Left ventricle myocardium inferior (tissue), 1 donor: Measurements from ENCODE around the gene NEK2. TPM values are rescaled to one million over a fixed set of nuclear protein-coding genes. Genes with fewer than 3 reads are reported as not detected.
"Not testable (repeated sequence)": the region's sequence is repeated elsewhere in the genome, so short reads cannot be mapped to it uniquely, and the experiment has no call there.

ENCODE experiments used
- DNase-seq: peaks from one replicate; pipeline ENCODE4 v3.0.0-alpha.2; 2020
- H3K27ac ChIP-seq: fragments of 200-600 bp; replicated peaks from 2 replicates; pipeline ENCODE4 v1.8.0; 2021
- H3K27me3 ChIP-seq: fragments of 200-600 bp; 2 replicates; pipeline ENCODE4 v1.8.0; 2021; ENCODE audit warnings: low read depth
- H3K36me3 ChIP-seq: fragments of 200-600 bp; 2 replicates; pipeline ENCODE4 v1.8.0; 2021
- H3K4me1 ChIP-seq: fragments of 200-600 bp; 2 replicates; pipeline ENCODE4 v1.8.0; 2021
- H3K4me3 ChIP-seq: fragments of 200-600 bp; 2 replicates; pipeline ENCODE4 v1.8.0; 2021; ENCODE audit warnings: mild to moderate bottlenecking, moderate library complexity
- H3K9me3 ChIP-seq: fragments of 200-600 bp; replicated peaks from 2 replicates; pipeline ENCODE4 v1.8.0; 2021
- CTCF ChIP-seq: fragments of 200-600 bp; IDR thresholded peaks from 2 replicates; pipeline ENCODE4 v1.8.0; 2021; ENCODE audit warnings: antibody characterized with exemption, mild to moderate bottlenecking, borderline replicate concordance
- intact Hi-C: fragments of 100-400 bp; cut with micrococcal nuclease; formaldehyde crosslinking; loops from one replicate; pipeline ENCODE4 v1.11.0; 2022
- total RNA-seq: library from RNA; stranded (reverse); fragmentation: NEBNext Ultra II Directional; extraction: Animal tissue kit (Norgen Biotek cat#: 25700); gene quantifications from one replicate; pipeline ENCODE4 v1.2.1, GENCODE V29; 2021
- donor health status: DM: no; HTN: yes; CAD: no; lungs with severe emphysema.

The NEK2 gene
- total RNA-seq, 1 donor from 2014 or later = 0.19 TPM

DNA sequence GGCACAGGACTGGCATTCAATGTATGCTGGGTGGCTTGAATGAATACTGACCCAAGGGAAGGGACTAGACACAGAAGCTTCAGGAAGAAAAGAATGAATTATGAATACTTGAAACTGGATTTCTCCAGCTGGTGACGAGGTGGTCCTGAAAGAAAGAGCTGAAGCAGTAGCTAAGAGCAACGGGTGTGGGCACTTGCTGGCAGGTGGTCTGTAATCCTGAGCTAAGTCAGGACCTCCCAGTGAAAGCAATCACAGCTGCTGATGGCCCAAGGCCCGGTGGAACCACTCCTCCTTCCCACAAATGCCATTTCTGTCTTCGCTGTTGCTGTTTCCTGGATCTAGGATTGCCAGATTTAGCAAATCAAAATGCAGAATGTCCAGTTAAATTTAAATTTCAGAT, 47.0 kb downstream of the NEK2 start:
- Histone ChIP-seq H3K36me3 (no peaks in the 10 kb centered on the region), H3K27ac (no peak overlapping the region), H3K9me3 (no peaks in the 10 kb centered on the region), H3K4me3 (no peak overlapping the region), H3K4me1 (peaks cover 46% of the 10 kb centered on the region), H3K27me3 (no peaks in the 10 kb centered on the region)
- no peak for DNase-seq
- intact Hi-C loops = no loop called here
- no peak for TF ChIP-seq CTCF

DNA sequence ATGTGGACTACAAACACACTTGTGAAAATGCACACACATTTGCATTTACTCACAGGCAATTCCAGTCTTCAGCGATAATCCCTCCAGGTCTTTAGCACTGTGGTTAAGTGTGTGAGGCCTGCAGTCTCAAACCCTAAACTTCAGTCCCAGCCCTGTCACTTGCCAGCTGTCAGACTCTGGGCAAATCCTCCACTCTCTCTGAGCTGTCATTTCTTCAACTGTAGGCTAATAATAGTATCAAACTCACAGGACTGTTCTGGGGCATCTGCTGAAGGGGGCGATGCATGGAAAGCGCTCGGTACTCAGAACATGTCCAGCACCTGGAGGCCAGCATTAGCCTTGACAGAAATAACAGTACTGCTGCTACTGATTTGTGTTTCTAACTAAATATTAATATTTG, 48.2 kb downstream of the NEK2 start:
- Histone ChIP-seq H3K9me3 (no peaks in the 10 kb centered on the region), H3K4me3 (no peak overlapping the region), H3K4me1 (peaks cover 35% of the 10 kb centered on the region), H3K36me3 (no peaks in the 10 kb centered on the region), H3K27me3 (no peaks in the 10 kb centered on the region), H3K27ac (peak overlapping the region; percentile 39)
- intact Hi-C loops = no loop called here
- no peak for DNase-seq
- no peak for TF ChIP-seq CTCF

- H3K27me3 ChIP-seq, H3K27ac ChIP-seq, H3K9me3 ChIP-seq, intact Hi-C loops, H3K36me3 ChIP-seq, DNase-seq, H3K4me3 ChIP-seq: not testable (repeated sequence)
- peaks cover 27% of the 10 kb centered on the region for H3K4me1 ChIP-seq
Observed at GRCh38 chr1:211625866-211626265, 49.6 kb downstream of the NEK2 start.

GRCh38 chr1:211625040-211625439, 50.4 kb downstream of the NEK2 start:
- intact Hi-C loops = no loop called here
- Histone ChIP-seq H3K9me3 (no peaks in the 10 kb centered on the region), H3K36me3 (no peaks in the 10 kb centered on the region), H3K4me1 (peaks cover 21% of the 10 kb centered on the region), H3K27me3 (no peaks in the 10 kb centered on the region), H3K4me3 (no peak overlapping the region), H3K27ac (no peak overlapping the region)
- DNase-seq = no peak
- TF ChIP-seq CTCF = peak; percentile 48

DNA sequence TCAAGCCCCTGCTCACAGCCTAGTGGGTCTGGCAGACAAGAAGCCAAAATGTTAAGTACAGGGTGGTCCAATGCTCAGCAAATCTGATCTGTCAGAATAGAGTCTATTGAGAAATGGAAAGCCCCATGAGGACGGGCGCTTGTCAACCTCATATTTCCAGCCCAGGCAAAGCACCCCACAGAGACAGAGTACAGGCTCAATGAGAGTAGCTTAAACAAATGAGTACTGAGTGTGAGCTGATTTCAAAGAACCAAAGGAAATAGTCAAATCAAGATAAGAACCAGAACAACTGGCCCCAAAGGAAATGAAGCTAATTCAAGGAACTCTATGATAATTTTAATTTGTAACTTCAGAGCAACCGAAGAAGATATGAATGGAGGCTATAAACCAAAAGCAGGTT, 51.9 kb downstream of the NEK2 start:
- peaks cover 15% of the 10 kb centered on the region for H3K4me1 ChIP-seq
- no peak overlapping the region for H3K4me3 ChIP-seq
- no peaks in the 10 kb centered on the region for H3K36me3 ChIP-seq
- intact Hi-C loops = no loop called here
- no peaks in the 10 kb centered on the region for H3K9me3 ChIP-seq
- TF ChIP-seq CTCF = no peak
- DNase-seq = no peak
- no peaks in the 10 kb centered on the region for H3K27me3 ChIP-seq
- no peak overlapping the region for H3K27ac ChIP-seq

DNA sequence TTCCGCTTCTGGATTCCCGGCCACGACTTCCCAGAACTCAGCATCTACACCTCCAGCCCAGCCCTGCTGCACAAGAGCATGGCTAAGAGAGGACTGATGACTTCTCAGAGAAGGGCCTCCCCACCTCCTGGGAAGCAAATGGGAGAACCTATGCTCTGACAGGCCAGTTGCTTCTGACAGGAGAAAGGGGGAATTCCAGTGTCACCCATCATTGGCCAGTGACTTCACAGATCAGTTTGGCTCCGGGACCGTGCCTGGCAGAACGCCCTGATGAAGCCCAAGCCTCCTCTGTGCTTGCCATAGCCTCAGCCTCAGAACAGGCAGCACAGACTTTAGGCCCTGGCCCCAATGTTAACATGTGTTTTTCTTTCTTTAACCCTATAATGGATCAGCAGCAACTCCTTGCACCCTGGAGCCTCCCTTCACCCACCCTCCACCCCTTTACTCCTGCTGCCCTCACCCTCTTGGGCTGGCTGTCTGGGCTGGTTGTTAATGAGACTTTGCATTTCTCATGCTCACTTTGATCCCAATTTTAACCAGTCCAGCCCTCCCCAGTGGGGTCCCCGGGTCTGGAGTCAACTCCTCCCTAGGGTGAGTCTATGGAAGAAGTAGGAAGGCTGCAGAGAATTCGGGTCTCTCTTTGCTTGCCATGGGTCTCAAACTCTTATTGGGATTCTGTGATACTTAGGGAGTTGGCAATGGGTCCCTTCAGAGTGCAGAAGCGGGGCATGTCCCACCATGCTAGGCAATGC, 53.8 kb downstream of the NEK2 start:
- peak; percentile 33 for DNase-seq
- no peak for TF ChIP-seq CTCF
- no peak overlapping the region for H3K27ac ChIP-seq

More for the DNA sequence above, 53.8 kb downstream of the NEK2 start:
- Histone ChIP-seq H3K9me3 (no peaks in the 10 kb centered on the region), H3K4me3 (no peak overlapping the region), H3K27me3 (no peaks in the 10 kb centered on the region), H3K36me3 (no peaks in the 10 kb centered on the region), H3K4me1 (peaks cover 11% of the 10 kb centered on the region)
- intact Hi-C loops = no loop called here
